C4-2B (cell line): ENCODE data around the gene SHE.

Experiments
- CTCF ChIP-seq: fragments of 450-650 bp; conservative IDR thresholded peaks from 2 replicates; pipeline ENCODE4 v1.5.1; 2017; ENCODE audit warnings: mild to moderate bottlenecking
- ZFX ChIP-seq: fragments of 450-650 bp; IDR thresholded peaks from 2 replicates; pipeline ENCODE4 v1.6.1; 2017

DNA sequence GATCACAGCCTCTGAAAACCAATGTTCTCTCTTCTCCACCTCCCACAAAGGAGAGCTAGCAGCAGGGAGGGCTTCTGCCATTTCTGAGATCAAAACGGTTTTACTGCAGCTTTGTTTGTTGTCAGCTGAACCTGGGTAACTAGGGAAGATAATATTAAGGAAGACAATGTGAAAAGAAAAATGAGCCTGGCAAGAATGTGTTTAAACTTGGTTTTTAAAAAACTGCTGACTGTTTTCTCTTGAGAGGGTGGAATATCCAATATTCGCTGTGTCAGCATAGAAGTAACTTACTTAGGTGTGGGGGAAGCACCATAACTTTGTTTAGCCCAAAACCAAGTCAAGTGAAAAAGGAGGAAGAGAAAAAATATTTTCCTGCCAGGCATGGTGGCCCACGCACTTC lies 36.0 kb downstream of the SHE start:
- no peak for TF ChIP-seq CTCF
- TF ChIP-seq ZFX = no peak
